HepG2 (cell line): ENCODE measurements around the gene MIA. TPM values are rescaled to one million over a fixed set of nuclear protein-coding genes. Genes with fewer than 3 reads are reported as not detected.
A peak's percentile ranks its signal among the peaks of the same experiment; 100 is the strongest.

Experiments used
- ATAC-seq: fragments of 200-7000 bp; cut with Tn5 transposase; 3 replicates; pipeline ENCODE4 v1.9.1; 2020; ENCODE audit warnings: mild to moderate bottlenecking, moderate library complexity
- BruUV-seq: library from RNA; stranded (reverse); fragments of 400-500 nt; replicated peaks from 2 replicates; lab custom pipeline; 2021; lab: Mats Ljungman, UMichigan
- CTCF ChIA-PET: fragments of 300-600 bp; formaldehyde crosslinking; extraction: SDS; loops from one replicate; lab custom pipeline; 2021; ENCODE audit warnings: low total read pairs, inconsistent platforms, low intra/inter-chr PET ratio; lab: Yijun Ruan, JAX
- POLR2A ChIA-PET: fragments of 350-600 bp; sonication (Branson Sonifier 250); formaldehyde crosslinking; loops from one replicate; lab custom pipeline; 2020; ENCODE audit warnings: antibody characterized with exemption, inconsistent platforms; lab: Yijun Ruan, JAX
- DNase-seq: peaks from one replicate; pipeline ENCODE4 v3.0.0-alpha.2; 2015; ENCODE audit warnings: low spot score
- FAIRE-seq: peaks from 3 replicates; lab custom pipeline; 2011; peaks lifted over from hg19 to GRCh38; lab: Jason Lieb, UNC
- H2AFZ ChIP-seq: one replicate; pipeline ENCODE4 v1.6.1; 2011; ENCODE audit warnings: low read length, inconsistent platforms
- H3K27ac ChIP-seq: fragments of 300-600 bp; 3 replicates; pipeline ENCODE4 v1.8.0; 2011; ENCODE audit warnings: mixed run types, mild to moderate bottlenecking, mixed read lengths, low read length, inconsistent platforms; ENCODE audit not compliant: insufficient read depth; ENCODE audit errors: extremely low read length
- H3K27me3 ChIP-seq, 2 experiments: fragments of 200-600 bp in 1 of 2; 2 replicates in 1 of 2; 3 replicates in 1 of 2; pipeline versions ENCODE4 v1.6.0 to v1.8.0; 2011; ENCODE audit warnings: low read length in 2 of 2, mild to moderate bottlenecking in 2 of 2, moderate library complexity in 2 of 2, inconsistent platforms in 1 of 2; ENCODE audit not compliant: insufficient read depth in 2 of 2, control insufficient read depth in 1 of 2
- H3K36me3 ChIP-seq, 2 experiments: fragments of 200-600 bp in 1 of 2; replicated peaks in 1 of 2; 2 replicates in 1 of 2; 3 replicates in 1 of 2; pipeline versions ENCODE4 v1.5.1 to v1.8.0; 2011; ENCODE audit warnings: low read length in 2 of 2, inconsistent platforms in 1 of 2; ENCODE audit not compliant: insufficient read depth in 2 of 2, control insufficient read depth in 1 of 2
- H3K4me1 ChIP-seq: 2 replicates; pipeline ENCODE4 v1.5.1; 2012; ENCODE audit warnings: low read length, inconsistent platforms; ENCODE audit not compliant: insufficient read depth
- H3K4me2 ChIP-seq: 2 replicates; pipeline ENCODE4 v1.6.0; 2011; ENCODE audit warnings: low read depth, low read length, inconsistent platforms
- H3K4me3 ChIP-seq, 3 experiments: fragments of 200-600 bp in 1 of 3; sonication (generic), shearing (Covaris generic) in 1 of 3; replicated peaks in 1 of 3; 2 replicates each; pipeline ENCODE4 v1.5.1; 2011 to 2016; ENCODE audit warnings: low read length in 3 of 3, inconsistent platforms in 2 of 3, low read depth in 2 of 3, mild to moderate bottlenecking in 2 of 3, control low read depth in 1 of 3, mixed read lengths in 1 of 3; ENCODE audit not compliant: insufficient read depth in 1 of 3
- H3K79me2 ChIP-seq: one replicate; pipeline ENCODE4 v1.6.1; 2011; ENCODE audit warnings: low read length, inconsistent platforms; ENCODE audit not compliant: insufficient read depth
- H3K9ac ChIP-seq: 2 replicates; pipeline ENCODE4 v1.6.0; 2011; ENCODE audit warnings: mild to moderate bottlenecking, low read depth, low read length, inconsistent platforms; ENCODE audit not compliant: insufficient read depth
- H3K9me3 ChIP-seq: 2 replicates; pipeline ENCODE4 v1.5.1; 2012; ENCODE audit warnings: mild to moderate bottlenecking, low read length
- H4K20me1 ChIP-seq: 2 replicates; pipeline ENCODE4 v1.6.0; 2011; ENCODE audit warnings: inconsistent platforms, mild to moderate bottlenecking, low read length, moderate library complexity; ENCODE audit not compliant: insufficient read depth
- BCL6 ChIP-seq: IDR thresholded peaks from 2 replicates; pipeline ENCODE4 v1.6.1; 2016; ENCODE audit warnings: missing genetic modification reagents, missing compliant biosample characterization
- CEBPB ChIP-seq: IDR thresholded peaks from 2 replicates; pipeline ENCODE4 v1.6.1; 2011; ENCODE audit warnings: low read depth, low read length, improper control_type of control experiment, borderline replicate concordance
- ELF4 ChIP-seq: sonication (generic); formaldehyde crosslinking; IDR thresholded peaks from 2 replicates; pipeline ENCODE4 v1.5.0; 2020; ENCODE audit warnings: missing genetic modification reagents, mild to moderate bottlenecking, moderate library complexity, borderline replicate concordance
- GATAD2A ChIP-seq: IDR thresholded peaks from 2 replicates; pipeline ENCODE4 v1.6.1; 2016
- MED8 ChIP-seq: sonication (generic); formaldehyde crosslinking; IDR thresholded peaks from 2 replicates; pipeline ENCODE4 v1.8.1; 2023; ENCODE audit warnings: mild to moderate bottlenecking, missing genetic modification reagents; ENCODE audit not compliant: insufficient replicate concordance
- MTF2 ChIP-seq: sonication (generic); formaldehyde crosslinking; IDR thresholded peaks from 2 replicates; pipeline ENCODE4 v1.5.0; 2020; ENCODE audit warnings: missing genetic modification reagents, borderline replicate concordance
- NFE2L2 ChIP-seq: fragments of 150-350 bp; IDR thresholded peaks from 2 replicates; pipeline ENCODE4 v1.6.1; 2014; ENCODE audit warnings: low read length
- NR2F1 ChIP-seq, 2 experiments: fragments of 450-650 bp in 1 of 2; formaldehyde crosslinking in 1 of 2; IDR thresholded peaks; 2 replicates each; pipeline versions ENCODE4 v1.5.0 to v1.6.1; 2016 to 2020; ENCODE audit warnings: mild to moderate bottlenecking in 1 of 2, missing compliant biosample characterization in 1 of 2, missing genetic modification reagents in 1 of 2, moderate library complexity in 1 of 2
- RFX5 ChIP-seq: IDR thresholded peaks from 2 replicates; pipeline ENCODE4 v1.6.1; 2011; ENCODE audit warnings: low read depth, low read length, improper control_type of control experiment
- SIN3B ChIP-seq: fragments of 150-350 bp; IDR thresholded peaks from 2 replicates; pipeline ENCODE4 v1.6.1; 2014; ENCODE audit warnings: low read length
- SMAD3 ChIP-seq: sonication (generic); formaldehyde crosslinking; IDR thresholded peaks from 2 replicates; pipeline ENCODE4 v1.4.0; 2020; ENCODE audit warnings: missing genetic modification reagents
- TEAD2 ChIP-seq: sonication (generic); formaldehyde crosslinking; IDR thresholded peaks from 2 replicates; pipeline ENCODE4 v1.9.0; 2021; ENCODE audit warnings: missing genetic modification reagents
- TMF1 ChIP-seq: sonication (generic); formaldehyde crosslinking; IDR thresholded peaks from 2 replicates; pipeline ENCODE4 v1.8.1; 2022; ENCODE audit warnings: low read depth, missing genetic modification reagents
- ZFP41 ChIP-seq: sonication (generic); formaldehyde crosslinking; IDR thresholded peaks from 2 replicates; pipeline ENCODE4 v1.4.0; 2020; ENCODE audit warnings: mild to moderate bottlenecking, missing genetic modification reagents, borderline replicate concordance
- ZNF205 ChIP-seq: IDR thresholded peaks from 2 replicates; pipeline ENCODE4 v1.6.1; 2018; ENCODE audit warnings: missing biosample characterization, missing genetic modification reagents
- ZNF317 ChIP-seq: sonication (generic); formaldehyde crosslinking; IDR thresholded peaks from 2 replicates; pipeline ENCODE4 v1.5.0; 2020; ENCODE audit warnings: mild to moderate bottlenecking, missing genetic modification reagents
- ZNF33A ChIP-seq: sonication (generic); formaldehyde crosslinking; IDR thresholded peaks from 2 replicates; pipeline ENCODE4 v1.5.1; 2020; ENCODE audit warnings: missing genetic modification reagents, mild to moderate bottlenecking, moderate library complexity, borderline replicate concordance
- ZNF484 ChIP-seq: sonication (generic); formaldehyde crosslinking; IDR thresholded peaks from 2 replicates; pipeline ENCODE4 v1.5.1; 2020; ENCODE audit warnings: mild to moderate bottlenecking, low read depth, missing genetic modification reagents, borderline replicate concordance
- ZNF737 ChIP-seq: sonication (generic); formaldehyde crosslinking; IDR thresholded peaks from 2 replicates; pipeline ENCODE4 v1.5.0; 2020; ENCODE audit warnings: missing genetic modification reagents, mild to moderate bottlenecking, borderline replicate concordance
- WGBS: methylation state at CpG from one replicate; pipeline ENCODE4 v1.1.6; 2017; ENCODE audit warnings: low lambda C conversion rate; 5-methylcytosine and 5-hydroxymethylcytosine counted together
- in situ Hi-C: cut with HindIII; loops from 2 replicates; pipeline ENCODE4 v1.10.0; 2017; ENCODE audit warnings: low pct_unique_long_range_greater_than_20kb; ENCODE audit not compliant: extremely low pct_ligation_motif_present
- intact Hi-C: fragments of 100-400 bp; cut with micrococcal nuclease; formaldehyde crosslinking; loops from one replicate; pipeline ENCODE4 v1.10.0; 2022; ENCODE audit not compliant: unreplicated experiment
- polyA plus RNA-seq, 8 experiments: library from polyadenylated mRNA; depleted of rRNA in 3 of 8; stranded (reverse) in 7 of 8; unstranded in 1 of 8; fragments of >200 nt; fragmentation: Illumina TruSeq in 4 of 8; extraction: Trizol in 4 of 8; gene quantifications; 2 replicates each; pipeline versions ENCODE4 v1.2.1 to v1.2.3, GENCODE V29; 2011 to 2016; ENCODE audit warnings: low read depth in 4 of 8, missing spikeins in 1 of 8, mixed read lengths in 1 of 8; ENCODE audit not compliant: insufficient read depth in 1 of 8
- total RNA-seq, 5 experiments: library from RNA; depleted of rRNA; stranded (reverse); fragments of >200 nt; fragmentation: Illumina TruSeq; extraction: Trizol; gene quantifications; 2 replicates each; pipeline ENCODE4 v1.2.3, GENCODE V29; 2016; ENCODE audit warnings: low read depth in 1 of 5
- TF ChIP-seq, protein P1 (sequence below): sonication (generic); formaldehyde crosslinking; IDR thresholded peaks from 2 replicates; pipeline ENCODE4 v1.5.0; 2020; ENCODE audit warnings: missing genetic modification reagents, mild to moderate bottlenecking, borderline replicate concordance
- TF ChIP-seq, protein P2 (sequence below): sonication (generic); formaldehyde crosslinking; IDR thresholded peaks from 2 replicates; pipeline ENCODE4 v1.5.1; 2020; ENCODE audit warnings: mild to moderate bottlenecking, missing genetic modification reagents, moderate library complexity
- TF ChIP-seq, protein P3 (sequence below): sonication (generic); formaldehyde crosslinking; conservative IDR thresholded peaks from 2 replicates; pipeline ENCODE4 v1.4.0; 2020; ENCODE audit warnings: mild to moderate bottlenecking, missing genetic modification reagents, moderate library complexity

MIA gene
- total and polyA plus RNA-seq, 2 of the 13 experiments (the other 11 are each of a cell fraction or from before 2014, with no cell fraction given), result 0.61 TPM; not detected in 1

DNA sequence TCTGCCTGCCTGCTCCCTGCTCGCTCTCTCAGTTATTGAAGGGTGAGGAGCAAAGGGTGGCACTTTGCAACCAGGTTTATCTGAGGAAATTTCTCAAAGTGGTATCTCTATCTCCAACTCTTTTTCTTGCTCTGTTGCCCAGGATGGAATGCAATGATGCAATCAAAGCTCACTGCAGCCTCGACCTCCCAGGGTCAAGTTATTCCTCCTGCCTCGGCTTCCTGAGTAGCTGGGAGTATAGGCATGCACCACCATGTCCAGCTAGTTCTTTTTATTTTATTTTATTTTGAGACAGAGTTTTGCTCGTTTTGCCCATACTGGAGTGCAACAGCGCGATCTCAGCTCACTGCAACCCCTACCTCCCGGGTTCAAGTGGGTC, 29.9 kb upstream of the MIA start:
- ATAC-seq (no peak), DNase-seq (peak; percentile 28), FAIRE-seq (peak; percentile 73)
- intact Hi-C loops, result loop anchor here (2.0 kb wide), 1 partner anchor 61 kb away; no protein-coding TSS in a partner anchor
- peak overlapping the region; percentile 40 for H3K27ac ChIP-seq
- peaks cover 12% of the 10 kb centered on the region for H3K79me2 ChIP-seq
- no peaks in the 10 kb centered on the region for H3K9me3 ChIP-seq
- ChIA-PET POLR2A (interaction anchor here (0.9 to 2.2 kb wide), 8 partner anchors 10 to 53 kb away, joined by 3 to 9 read pairs (median 4); partner anchors contain the start of genes COQ8B, EGLN2, ITPKC and RAB4B), CTCF (interaction anchor here (1.6 kb wide), 1 partner anchor 61 kb away, joined by 4 read pairs; no protein-coding TSS in a partner anchor)
- H2AFZ ChIP-seq, result no peak overlapping the region
- no peaks in the 10 kb centered on the region; a peak in 1 of 5 replicates for H3K27me3 ChIP-seq
- 58% methylated on average over 7 of the region's 7 CpGs for WGBS
- H3K4me1 ChIP-seq, result peaks cover 45% of the 10 kb centered on the region
- in situ Hi-C loops, result no loop called here
- H3K4me3 ChIP-seq, result peak overlapping the region in 1 of 3 experiments; percentile 26; a peak in 1 of 6 replicates
- H3K9ac ChIP-seq, result peak overlapping the region; percentile 45; the same call in 1 of the 2 replicates
- H4K20me1 ChIP-seq, result no peaks in the 10 kb centered on the region
- no peaks in the 10 kb centered on the region; a peak in 2 of 5 replicates for H3K36me3 ChIP-seq
- H3K4me2 ChIP-seq, result peak overlapping the region; percentile 61
- no TSS peak for BruUV-seq
- TF ChIP-seq, protein P1, sequence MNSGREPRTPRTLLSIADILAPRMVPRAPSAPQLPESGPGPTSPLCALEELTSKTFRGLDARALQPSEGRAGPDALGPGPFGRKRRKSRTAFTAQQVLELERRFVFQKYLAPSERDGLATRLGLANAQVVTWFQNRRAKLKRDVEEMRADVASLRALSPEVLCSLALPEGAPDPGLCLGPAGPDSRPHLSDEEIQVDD (CRISPR knock-in tag), result no peak
- TF ChIP-seq, protein P2, sequence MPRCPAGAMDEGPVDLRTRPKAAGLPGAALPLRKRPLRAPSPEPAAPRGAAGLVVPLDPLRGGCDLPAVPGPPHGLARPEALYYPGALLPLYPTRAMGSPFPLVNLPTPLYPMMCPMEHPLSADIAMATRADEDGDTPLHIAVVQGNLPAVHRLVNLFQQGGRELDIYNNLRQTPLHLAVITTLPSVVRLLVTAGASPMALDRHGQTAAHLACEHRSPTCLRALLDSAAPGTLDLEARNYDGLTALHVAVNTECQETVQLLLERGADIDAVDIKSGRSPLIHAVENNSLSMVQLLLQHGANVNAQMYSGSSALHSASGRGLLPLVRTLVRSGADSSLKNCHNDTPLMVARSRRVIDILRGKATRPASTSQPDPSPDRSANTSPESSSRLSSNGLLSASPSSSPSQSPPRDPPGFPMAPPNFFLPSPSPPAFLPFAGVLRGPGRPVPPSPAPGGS (CRISPR knock-in tag), result no peak
- TF ChIP-seq ZNF205 (CRISPR knock-in tag) (no peak), TMF1 (no peak), MTF2 (CRISPR knock-in tag) (no peak), NFE2L2 (no peak), RFX5 (no peak), ELF4 (no peak), MED8 (CRISPR knock-in tag) (no peak), ZNF484 (no peak), BCL6 (CRISPR knock-in tag) (no peak), TEAD2 (CRISPR knock-in tag) (no peak), CEBPB (peak; percentile 87), ZNF33A (CRISPR knock-in tag) (no peak), GATAD2A (CRISPR knock-in tag) (peak; percentile 51), ZNF737 (no peak), ZNF317 (CRISPR knock-in tag) (no peak), NR2F1 (CRISPR knock-in tag; IDR thresholded peaks at IDR 0.05) (0 out of 4 replicates have a peak, but pooled peaks of 1 of the 2 experiments have one; percentile 30), ZFP41 (no peak), SIN3B (no peak), SMAD3 (no peak)
- TF ChIP-seq, protein P3, sequence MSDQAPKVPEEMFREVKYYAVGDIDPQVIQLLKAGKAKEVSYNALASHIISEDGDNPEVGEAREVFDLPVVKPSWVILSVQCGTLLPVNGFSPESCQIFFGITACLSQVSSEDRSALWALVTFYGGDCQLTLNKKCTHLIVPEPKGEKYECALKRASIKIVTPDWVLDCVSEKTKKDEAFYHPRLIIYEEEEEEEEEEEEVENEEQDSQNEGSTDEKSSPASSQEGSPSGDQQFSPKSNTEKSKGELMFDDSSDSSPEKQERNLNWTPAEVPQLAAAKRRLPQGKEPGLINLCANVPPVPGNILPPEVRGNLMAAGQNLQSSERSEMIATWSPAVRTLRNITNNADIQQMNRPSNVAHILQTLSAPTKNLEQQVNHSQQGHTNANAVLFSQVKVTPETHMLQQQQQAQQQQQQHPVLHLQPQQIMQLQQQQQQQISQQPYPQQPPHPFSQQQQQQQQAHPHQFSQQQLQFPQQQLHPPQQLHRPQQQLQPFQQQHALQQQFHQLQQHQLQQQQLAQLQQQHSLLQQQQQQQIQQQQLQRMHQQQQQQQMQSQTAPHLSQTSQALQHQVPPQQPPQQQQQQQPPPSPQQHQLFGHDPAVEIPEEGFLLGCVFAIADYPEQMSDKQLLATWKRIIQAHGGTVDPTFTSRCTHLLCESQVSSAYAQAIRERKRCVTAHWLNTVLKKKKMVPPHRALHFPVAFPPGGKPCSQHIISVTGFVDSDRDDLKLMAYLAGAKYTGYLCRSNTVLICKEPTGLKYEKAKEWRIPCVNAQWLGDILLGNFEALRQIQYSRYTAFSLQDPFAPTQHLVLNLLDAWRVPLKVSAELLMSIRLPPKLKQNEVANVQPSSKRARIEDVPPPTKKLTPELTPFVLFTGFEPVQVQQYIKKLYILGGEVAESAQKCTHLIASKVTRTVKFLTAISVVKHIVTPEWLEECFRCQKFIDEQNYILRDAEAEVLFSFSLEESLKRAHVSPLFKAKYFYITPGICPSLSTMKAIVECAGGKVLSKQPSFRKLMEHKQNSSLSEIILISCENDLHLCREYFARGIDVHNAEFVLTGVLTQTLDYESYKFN (CRISPR knock-in tag), result no peak
